ENCODE measurements around the gene PITPNB.

Gene PITPNB

DNA sequence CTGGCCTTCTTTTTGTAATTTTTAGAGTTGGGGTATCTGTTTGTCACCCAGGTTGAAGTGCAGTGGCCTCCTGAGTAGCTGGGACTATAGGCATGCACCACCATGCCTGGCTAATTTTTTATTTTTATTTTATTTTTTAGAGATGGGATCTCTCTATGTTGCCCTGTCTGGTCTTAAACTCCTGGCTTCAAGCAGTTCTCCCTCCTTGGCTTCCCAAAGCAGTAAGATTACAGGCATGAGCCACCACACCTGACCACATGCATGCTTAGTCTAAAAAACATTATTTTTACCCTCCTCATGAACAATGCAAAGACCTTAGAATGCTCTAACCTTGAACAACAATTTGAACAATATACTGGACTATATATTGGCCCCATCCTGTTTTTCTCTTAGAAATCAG lies 22.1 kb upstream of the PITPNB start:
- Histone ChIP-seq H3K4me2 (ENCODE audit: low read length) (no peak overlapping the region), H3K9me3 (ENCODE audit: insufficient read depth, low read length) (no peaks in the 10 kb centered on the region), H3K27ac (ENCODE audit: low read length) (no peak overlapping the region), H3K4me3 (ENCODE audit: low read length) (no peak overlapping the region), H2AFZ (ENCODE audit: low read depth, low read length) (no peak overlapping the region), H3K4me1 (ENCODE audit: low read length) (no peaks in the 10 kb centered on the region), H3K79me2 (ENCODE audit: low read length) (no peaks in the 10 kb centered on the region), H3K36me3 (replicated peaks; ENCODE audit: low read depth, low read length) (no peaks in the 10 kb centered on the region), H4K20me1 (ENCODE audit: insufficient read depth, low read length) (no peaks in the 10 kb centered on the region), H3K27me3 (ENCODE audit: low read depth, low read length) (no peaks in the 10 kb centered on the region), H3K9ac (ENCODE audit: low read length) (no peak overlapping the region)
- TF ChIP-seq EZH2phosphoT487 (IDR thresholded peaks at IDR 0.05; ENCODE audit: low read depth) = no peak
- TF ChIP-seq CTCF (IDR thresholded peaks at IDR 0.05; ENCODE audit: low read depth, low read length) = no peak

DNA sequence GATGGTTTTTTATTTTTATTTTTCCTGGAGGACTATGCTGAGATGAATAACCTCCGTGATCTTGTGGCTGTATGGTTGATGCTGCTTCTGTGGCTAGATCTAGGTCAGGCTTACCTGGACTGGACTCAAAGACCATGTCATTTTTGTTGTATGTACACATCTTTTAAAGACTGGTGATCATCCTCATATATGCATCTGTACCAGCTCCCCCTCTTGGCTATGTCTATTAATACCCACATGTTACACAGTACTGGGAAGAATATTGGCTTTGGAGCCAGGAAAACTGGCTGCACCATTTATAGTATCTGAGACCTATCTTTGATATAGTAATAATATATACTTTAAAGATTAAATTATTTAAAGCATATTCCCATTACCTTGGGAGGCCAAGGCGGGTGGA lies 18.4 kb upstream of the PITPNB start:
- no peaks in the 10 kb centered on the region for H4K20me1 ChIP-seq (ENCODE audit: insufficient read depth, low read length)
- no peak overlapping the region for H3K27ac ChIP-seq (ENCODE audit: low read length)
- no peaks in the 10 kb centered on the region for H3K79me2 ChIP-seq (ENCODE audit: low read length)
- H3K4me3 ChIP-seq (ENCODE audit: low read length) = no peak overlapping the region
- no peak overlapping the region for H3K4me2 ChIP-seq (ENCODE audit: low read length)
- H2AFZ ChIP-seq (ENCODE audit: low read depth, low read length) = no peak overlapping the region
- H3K9me3 ChIP-seq (ENCODE audit: insufficient read depth, low read length) = no peaks in the 10 kb centered on the region
- H3K9ac ChIP-seq (ENCODE audit: low read length) = no peak overlapping the region
- no peak for TF ChIP-seq EZH2phosphoT487 (IDR thresholded peaks at IDR 0.05; ENCODE audit: low read depth)
- TF ChIP-seq CTCF (IDR thresholded peaks at IDR 0.05; ENCODE audit: low read depth, low read length) = peak; percentile 30
- H3K4me1 ChIP-seq (ENCODE audit: low read length) = no peaks in the 10 kb centered on the region
- no peaks in the 10 kb centered on the region for H3K27me3 ChIP-seq (ENCODE audit: low read depth, low read length)
- peaks cover 5% of the 10 kb centered on the region for H3K36me3 ChIP-seq (replicated peaks; ENCODE audit: low read depth, low read length)

GRCh38 chr22:27935897-27936296 lies 16.8 kb upstream of the PITPNB start:
- Histone ChIP-seq H3K27me3 (ENCODE audit: low read depth, low read length) (no peaks in the 10 kb centered on the region), H3K4me3 (ENCODE audit: low read length) (no peak overlapping the region), H2AFZ (ENCODE audit: low read depth, low read length) (no peak overlapping the region), H4K20me1 (ENCODE audit: insufficient read depth, low read length) (no peaks in the 10 kb centered on the region), H3K27ac (ENCODE audit: low read length) (no peak overlapping the region), H3K9ac (ENCODE audit: low read length) (no peak overlapping the region), H3K9me3 (ENCODE audit: insufficient read depth, low read length) (no peaks in the 10 kb centered on the region), H3K4me1 (ENCODE audit: low read length) (no peaks in the 10 kb centered on the region), H3K36me3 (replicated peaks; ENCODE audit: low read depth, low read length) (peaks cover 5% of the 10 kb centered on the region), H3K4me2 (ENCODE audit: low read length) (no peak overlapping the region), H3K79me2 (ENCODE audit: low read length) (no peaks in the 10 kb centered on the region)
- TF ChIP-seq EZH2phosphoT487 (IDR thresholded peaks at IDR 0.05; ENCODE audit: low read depth) (no peak), CTCF (IDR thresholded peaks at IDR 0.05; ENCODE audit: low read depth, low read length) (no peak)

GRCh38 chr22:27934069-27934468 lies 15.0 kb upstream of the PITPNB start:
- Histone ChIP-seq H3K79me2 (ENCODE audit: low read length) (no peaks in the 10 kb centered on the region), H3K27ac (ENCODE audit: low read length) (no peak overlapping the region), H3K36me3 (replicated peaks; ENCODE audit: low read depth, low read length) (peaks cover 5% of the 10 kb centered on the region), H3K4me3 (ENCODE audit: low read length) (no peak overlapping the region), H3K9ac (ENCODE audit: low read length) (no peak overlapping the region), H3K4me2 (ENCODE audit: low read length) (no peak overlapping the region), H3K4me1 (ENCODE audit: low read length) (no peaks in the 10 kb centered on the region), H2AFZ (ENCODE audit: low read depth, low read length) (no peak overlapping the region), H3K27me3 (ENCODE audit: low read depth, low read length) (no peaks in the 10 kb centered on the region), H4K20me1 (ENCODE audit: insufficient read depth, low read length) (no peaks in the 10 kb centered on the region), H3K9me3 (ENCODE audit: insufficient read depth, low read length) (no peaks in the 10 kb centered on the region)
- no peak for TF ChIP-seq EZH2phosphoT487 (IDR thresholded peaks at IDR 0.05; ENCODE audit: low read depth)
- TF ChIP-seq CTCF (IDR thresholded peaks at IDR 0.05; ENCODE audit: low read depth, low read length) = no peak

Data from OCI-LY3 (cell line).